ENCODE measurements around the gene ATP6V1F. TPM values are rescaled to one million over a fixed set of nuclear protein-coding genes. Genes with fewer than 3 reads are reported as not detected.

ATP6V1F gene
- total and polyA plus RNA-seq, 2 donors (not counting 1 experiment from before 2014, with no cell fraction given): 124 to 167 TPM

DNA sequence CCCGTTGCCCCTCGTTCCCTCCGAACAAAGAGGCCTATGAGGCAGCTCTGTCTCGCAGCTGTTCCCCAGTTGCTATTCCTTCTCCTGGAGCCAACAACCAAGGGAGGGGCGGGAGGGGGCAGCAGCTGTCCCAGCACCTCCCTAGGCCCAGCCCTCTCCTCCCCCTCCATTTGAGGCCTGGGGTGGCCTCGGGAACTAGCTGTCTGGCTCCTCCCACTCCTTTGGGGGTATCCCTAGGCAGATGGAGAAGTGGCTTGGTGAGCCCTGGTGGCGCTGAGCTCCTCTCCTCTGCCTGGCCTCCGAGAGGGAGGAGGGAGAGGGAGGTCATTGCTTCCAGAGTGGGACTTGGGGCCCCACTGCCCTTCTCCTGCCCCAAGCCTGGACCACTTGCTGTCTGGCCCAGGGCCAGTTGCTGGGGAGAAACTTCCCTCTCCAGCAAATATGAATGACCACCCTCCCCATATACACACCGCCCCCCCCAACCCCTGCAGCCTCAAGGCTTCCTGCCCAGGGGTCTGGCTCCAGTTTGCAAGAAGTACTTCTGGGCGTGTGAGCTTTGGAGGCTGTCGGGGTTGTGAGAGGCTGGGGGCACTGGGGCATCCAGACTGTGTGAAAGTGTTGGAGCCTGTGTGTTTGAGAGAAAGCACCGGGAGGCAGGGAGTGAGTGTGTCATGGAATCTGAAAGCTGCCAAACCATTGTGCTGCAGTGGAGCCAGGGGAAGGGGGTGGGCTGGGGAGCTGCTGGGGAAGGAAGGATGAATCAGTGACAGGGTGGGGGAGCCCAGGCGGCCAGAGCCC, 29.3 kb upstream of the ATP6V1F start:
- peak overlapping the region; percentile 82 to 96 (median 94) for H3K4me3 ChIP-seq (replicated peaks in 1 of 4; ENCODE audit: control extremely low read depth in 1 of 4, insufficient read depth in 1 of 4, low read depth in 3 of 4, low read length in 4 of 4)
- H3K9me3 ChIP-seq (ENCODE audit: control insufficient read depth, insufficient read depth, low read depth, low read length): no peaks in the 10 kb centered on the region
- H3K4me1 ChIP-seq (ENCODE audit: control insufficient read depth, extremely low read depth, insufficient read depth, low read length): peaks cover 21% of the 10 kb centered on the region
- no peaks in the 10 kb centered on the region for H4K20me1 ChIP-seq (ENCODE audit: control insufficient read depth, extremely low read depth, insufficient read depth, low read length)
- no peak for TF ChIP-seq EZH2 (IDR thresholded peaks at IDR 0.05; ENCODE audit: low read length, missing control alignments)
- TF ChIP-seq, protein P1, sequence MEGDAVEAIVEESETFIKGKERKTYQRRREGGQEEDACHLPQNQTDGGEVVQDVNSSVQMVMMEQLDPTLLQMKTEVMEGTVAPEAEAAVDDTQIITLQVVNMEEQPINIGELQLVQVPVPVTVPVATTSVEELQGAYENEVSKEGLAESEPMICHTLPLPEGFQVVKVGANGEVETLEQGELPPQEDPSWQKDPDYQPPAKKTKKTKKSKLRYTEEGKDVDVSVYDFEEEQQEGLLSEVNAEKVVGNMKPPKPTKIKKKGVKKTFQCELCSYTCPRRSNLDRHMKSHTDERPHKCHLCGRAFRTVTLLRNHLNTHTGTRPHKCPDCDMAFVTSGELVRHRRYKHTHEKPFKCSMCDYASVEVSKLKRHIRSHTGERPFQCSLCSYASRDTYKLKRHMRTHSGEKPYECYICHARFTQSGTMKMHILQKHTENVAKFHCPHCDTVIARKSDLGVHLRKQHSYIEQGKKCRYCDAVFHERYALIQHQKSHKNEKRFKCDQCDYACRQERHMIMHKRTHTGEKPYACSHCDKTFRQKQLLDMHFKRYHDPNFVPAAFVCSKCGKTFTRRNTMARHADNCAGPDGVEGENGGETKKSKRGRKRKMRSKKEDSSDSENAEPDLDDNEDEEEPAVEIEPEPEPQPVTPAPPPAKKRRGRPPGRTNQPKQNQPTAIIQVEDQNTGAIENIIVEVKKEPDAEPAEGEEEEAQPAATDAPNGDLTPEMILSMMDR (conservative IDR thresholded peaks at IDR 0.05 in 1 of 2, IDR thresholded peaks at IDR 0.05 in 1 of 2; ENCODE audit: low read depth in 1 of 2, low read length in 2 of 2): no peak
- peak overlapping the region; percentile 63 for H3K9ac ChIP-seq (ENCODE audit: insufficient read depth, low read length)
- no peak overlapping the region for H2AFZ ChIP-seq (ENCODE audit: low read length)
- H3K79me2 ChIP-seq (ENCODE audit: control insufficient read depth, insufficient read depth, low read length): peaks cover 53% of the 10 kb centered on the region
- H3K27ac ChIP-seq (ENCODE audit: insufficient read depth, low read length): peak overlapping the region; percentile 85
- DNase-seq (ENCODE audit: low read depth in 2 of 2): peak; percentile 91 to 95
- peaks cover 30% of the 10 kb centered on the region for H3K36me3 ChIP-seq (ENCODE audit: control insufficient read depth, insufficient read depth, low read length)
- no peaks in the 10 kb centered on the region for H3K27me3 ChIP-seq (ENCODE audit: control insufficient read depth, insufficient read depth, low read length)
- peak overlapping the region; percentile 91 for H3K4me2 ChIP-seq (ENCODE audit: extremely low read depth, insufficient read depth, low read length)

DNA sequence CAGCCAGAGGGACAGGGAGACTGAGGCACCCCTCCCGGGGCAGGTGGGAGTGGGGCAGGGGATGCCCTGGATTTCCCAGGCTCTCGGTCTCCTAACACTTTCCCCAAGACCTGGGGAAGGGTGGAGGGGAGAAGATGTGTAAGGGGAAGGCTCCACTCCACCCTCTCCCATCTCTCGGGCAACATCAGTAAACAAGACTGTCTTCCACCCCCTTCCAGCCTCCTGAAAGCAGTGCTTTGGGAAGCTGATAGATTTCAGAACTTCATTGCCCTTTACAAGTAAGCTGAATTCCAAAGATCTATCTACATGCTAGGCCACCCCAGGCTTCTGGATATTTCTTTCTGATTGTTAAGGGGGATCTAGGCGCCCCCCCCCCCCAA, 28.7 kb upstream of the ATP6V1F start:
- H4K20me1 ChIP-seq (ENCODE audit: control insufficient read depth, extremely low read depth, insufficient read depth, low read length): no peaks in the 10 kb centered on the region
- peak in 1 of 2 donors; percentile 56 for DNase-seq (ENCODE audit: low read depth in 2 of 2)
- no peaks in the 10 kb centered on the region for H3K9me3 ChIP-seq (ENCODE audit: control insufficient read depth, insufficient read depth, low read depth, low read length)
- H3K4me1 ChIP-seq (ENCODE audit: control insufficient read depth, extremely low read depth, insufficient read depth, low read length): peaks cover 18% of the 10 kb centered on the region
- peak overlapping the region; percentile 36 for H3K9ac ChIP-seq (ENCODE audit: insufficient read depth, low read length)
- peak overlapping the region; percentile 85 for H3K27ac ChIP-seq (ENCODE audit: insufficient read depth, low read length)
- H3K4me3 ChIP-seq (replicated peaks in 1 of 4; ENCODE audit: control extremely low read depth in 1 of 4, insufficient read depth in 1 of 4, low read depth in 3 of 4, low read length in 4 of 4): peak overlapping the region in 3 of 4 experiments; percentile 6 to 94 (median 82)
- H3K36me3 ChIP-seq (ENCODE audit: control insufficient read depth, insufficient read depth, low read length): peaks cover 36% of the 10 kb centered on the region
- H3K79me2 ChIP-seq (ENCODE audit: control insufficient read depth, insufficient read depth, low read length): peaks cover 53% of the 10 kb centered on the region
- H3K4me2 ChIP-seq (ENCODE audit: extremely low read depth, insufficient read depth, low read length): peak overlapping the region; percentile 58
- TF ChIP-seq, protein P1 (conservative IDR thresholded peaks at IDR 0.05 in 1 of 2, IDR thresholded peaks at IDR 0.05 in 1 of 2; ENCODE audit: low read depth in 1 of 2, low read length in 2 of 2): no peak
- no peak for TF ChIP-seq EZH2 (IDR thresholded peaks at IDR 0.05; ENCODE audit: low read length, missing control alignments)
- no peak overlapping the region for H2AFZ ChIP-seq (ENCODE audit: low read length)
- no peaks in the 10 kb centered on the region for H3K27me3 ChIP-seq (ENCODE audit: control insufficient read depth, insufficient read depth, low read length)

DNA sequence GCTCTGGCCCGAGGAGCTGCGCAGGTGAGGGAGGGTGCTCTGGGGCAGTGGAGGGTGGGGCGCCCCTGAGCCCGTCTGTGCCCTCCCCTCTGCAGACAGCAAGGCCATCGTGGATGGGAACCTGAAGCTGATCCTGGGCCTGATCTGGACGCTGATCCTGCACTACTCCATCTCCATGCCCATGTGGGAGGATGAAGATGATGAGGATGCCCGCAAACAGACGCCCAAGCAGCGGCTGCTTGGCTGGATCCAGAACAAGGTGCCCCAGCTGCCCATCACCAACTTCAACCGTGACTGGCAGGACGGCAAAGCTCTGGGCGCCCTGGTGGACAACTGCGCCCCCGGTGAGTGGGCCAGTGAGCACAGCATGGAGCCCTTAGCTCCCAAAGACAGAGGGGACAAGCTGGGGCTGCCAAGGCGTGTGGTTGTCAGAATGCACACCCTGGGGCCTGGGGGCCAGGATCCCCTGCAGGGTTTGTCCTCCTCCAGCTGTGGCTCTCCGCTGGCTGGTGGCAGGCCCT, 27.4 kb upstream of the ATP6V1F start:
- Histone ChIP-seq H3K36me3 (ENCODE audit: control insufficient read depth, insufficient read depth, low read length) (peaks cover 47% of the 10 kb centered on the region), H4K20me1 (ENCODE audit: control insufficient read depth, extremely low read depth, insufficient read depth, low read length) (no peaks in the 10 kb centered on the region), H3K9ac (ENCODE audit: insufficient read depth, low read length) (no peak overlapping the region), H3K27ac (ENCODE audit: insufficient read depth, low read length) (no peak overlapping the region), H3K4me3 (replicated peaks in 1 of 4; ENCODE audit: control extremely low read depth in 1 of 4, insufficient read depth in 1 of 4, low read depth in 3 of 4, low read length in 4 of 4) (no peak overlapping the region), H3K27me3 (ENCODE audit: control insufficient read depth, insufficient read depth, low read length) (no peaks in the 10 kb centered on the region), H3K79me2 (ENCODE audit: control insufficient read depth, insufficient read depth, low read length) (peaks cover 57% of the 10 kb centered on the region), H3K4me1 (ENCODE audit: control insufficient read depth, extremely low read depth, insufficient read depth, low read length) (peaks cover 11% of the 10 kb centered on the region), H3K9me3 (ENCODE audit: control insufficient read depth, insufficient read depth, low read depth, low read length) (no peaks in the 10 kb centered on the region), H2AFZ (ENCODE audit: low read length) (no peak overlapping the region), H3K4me2 (ENCODE audit: extremely low read depth, insufficient read depth, low read length) (no peak overlapping the region)
- no peak for DNase-seq (ENCODE audit: low read depth in 2 of 2)
- TF ChIP-seq, protein P1 (conservative IDR thresholded peaks at IDR 0.05 in 1 of 2, IDR thresholded peaks at IDR 0.05 in 1 of 2; ENCODE audit: low read depth in 1 of 2, low read length in 2 of 2): no peak
- no peak for TF ChIP-seq EZH2 (IDR thresholded peaks at IDR 0.05; ENCODE audit: low read length, missing control alignments)
